Globus pallidus (tissue), 1 donor: ENCODE results near the gene PNPLA5.

Experiments
- DNase-seq: peaks from one replicate; pipeline ENCODE4 v3.0.0-alpha.2; 2015; ENCODE audit warnings: low spot score

Gene PNPLA5

GRCh38 chr22:43838571-43839307, 53.1 kb downstream of the PNPLA5 start:
- DNase-seq: no peak

- no peak for DNase-seq
These were observed 53.7 kb downstream of the PNPLA5 start for GRCh38 chr22:43838161-43838560.

- no peak for DNase-seq
These were observed 54.1 kb downstream of the PNPLA5 start for GRCh38 chr22:43837666-43838065.

- DNase-seq: no peak
These were observed 56.1 kb downstream of the PNPLA5 start for GRCh38 chr22:43835736-43836135.

GRCh38 chr22:43835166-43835565, 56.6 kb downstream of the PNPLA5 start:
- DNase-seq: no peak

- DNase-seq: no peak
These were observed 58.2 kb downstream of the PNPLA5 start for GRCh38 chr22:43833286-43834240.

GRCh38 chr22:43832393-43833265, 59.2 kb downstream of the PNPLA5 start:
- DNase-seq: no peak

GRCh38 chr22:43831561-43832392, 60.0 kb downstream of the PNPLA5 start:
- DNase-seq: no peak

- no peak for DNase-seq
These were observed 60.8 kb downstream of the PNPLA5 start for GRCh38 chr22:43830931-43831560.

- DNase-seq: no peak
These were observed 61.6 kb downstream of the PNPLA5 start for GRCh38 chr22:43829904-43830851.
